ENCODE results near the gene DCD.
"Not testable (repeated sequence)": the region's sequence is repeated elsewhere in the genome, so short reads cannot be mapped to it uniquely, and the experiment has no call there.

Gene DCD

GRCh38 chr12:54653025-54653424 is 4.9 kb upstream of the DCD start:
- DNase-seq (ENCODE audit: low read depth) = no peak

- no peak for DNase-seq (ENCODE audit: low read depth)
Measured at GRCh38 chr12:54650889-54651288, 2.7 kb upstream of the DCD start.

- peak; percentile 28 for DNase-seq (ENCODE audit: low read depth)
Measured at GRCh38 chr12:54650409-54650808, 2.2 kb upstream of the DCD start.

GRCh38 chr12:54649825-54650224 is 1.7 kb upstream of the DCD start:
- DNase-seq (ENCODE audit: low read depth) = no peak

- DNase-seq (ENCODE audit: low read depth) = no peak
Measured at GRCh38 chr12:54641554-54641953, 6.6 kb downstream of the DCD start.

GRCh38 chr12:54641089-54641488 is 7.1 kb downstream of the DCD start:
- DNase-seq (ENCODE audit: low read depth) = no peak

- DNase-seq (ENCODE audit: low read depth) = not testable (repeated sequence)
Measured at GRCh38 chr12:54639112-54639511, 9.1 kb downstream of the DCD start.

GRCh38 chr12:54634795-54635194 is 13.4 kb downstream of the DCD start, which contains the start of gene LACRT:
Gene LACRT (minus strand): TSS chr12:54634895. CDS start chr12:54634841, 54 bp downstream.
- no peak for DNase-seq (ENCODE audit: low read depth)

- DNase-seq (ENCODE audit: low read depth) = peak; percentile 3
Measured at GRCh38 chr12:54631988-54632728, 16.0 kb downstream of the DCD start.

- DNase-seq (ENCODE audit: low read depth) = no peak
Measured at GRCh38 chr12:54631551-54631950, 16.6 kb downstream of the DCD start.

GRCh38 chr12:54629925-54630324 is 18.2 kb downstream of the DCD start:
- DNase-seq (ENCODE audit: low read depth) = no peak

GRCh38 chr12:54628186-54628846 is 19.8 kb downstream of the DCD start:
- DNase-seq (ENCODE audit: low read depth) = no peak

- DNase-seq (ENCODE audit: low read depth) = no peak
Measured at GRCh38 chr12:54627304-54627703, 20.9 kb downstream of the DCD start.

GRCh38 chr12:54625598-54625997 is 22.6 kb downstream of the DCD start:
- DNase-seq (ENCODE audit: low read depth) = no peak

GRCh38 chr12:54624315-54625279 is 23.6 kb downstream of the DCD start:
- no peak for DNase-seq (ENCODE audit: low read depth)

GRCh38 chr12:54622463-54623183 is 25.5 kb downstream of the DCD start:
- peak; percentile 53 for DNase-seq (ENCODE audit: low read depth)

GRCh38 chr12:54616933-54617680 is 31.1 kb downstream of the DCD start:
- no peak for DNase-seq (ENCODE audit: low read depth)

GRCh38 chr12:54612225-54612750 is 35.9 kb downstream of the DCD start:
- no peak for DNase-seq (ENCODE audit: low read depth)

GRCh38 chr12:54611715-54612149 is 36.4 kb downstream of the DCD start:
- DNase-seq (ENCODE audit: low read depth) = no peak

GRCh38 chr12:54608769-54609168 is 39.4 kb downstream of the DCD start:
- no peak for DNase-seq (ENCODE audit: low read depth)

GRCh38 chr12:54608156-54608555 is 40.0 kb downstream of the DCD start:
- DNase-seq (ENCODE audit: low read depth) = no peak

Measured in ELR (cell line).